ENCODE data around the gene NHEJ1.

Gene NHEJ1

GRCh38 chr2:219183151-219183772, 22.6 kb upstream of the NHEJ1 start:
- no peak for DNase-seq

GRCh38 chr2:219182331-219183150, 21.9 kb upstream of the NHEJ1 start:
- DNase-seq = no peak

GRCh38 chr2:219181531-219181930, 20.9 kb upstream of the NHEJ1 start:
- no peak for DNase-seq

DNA sequence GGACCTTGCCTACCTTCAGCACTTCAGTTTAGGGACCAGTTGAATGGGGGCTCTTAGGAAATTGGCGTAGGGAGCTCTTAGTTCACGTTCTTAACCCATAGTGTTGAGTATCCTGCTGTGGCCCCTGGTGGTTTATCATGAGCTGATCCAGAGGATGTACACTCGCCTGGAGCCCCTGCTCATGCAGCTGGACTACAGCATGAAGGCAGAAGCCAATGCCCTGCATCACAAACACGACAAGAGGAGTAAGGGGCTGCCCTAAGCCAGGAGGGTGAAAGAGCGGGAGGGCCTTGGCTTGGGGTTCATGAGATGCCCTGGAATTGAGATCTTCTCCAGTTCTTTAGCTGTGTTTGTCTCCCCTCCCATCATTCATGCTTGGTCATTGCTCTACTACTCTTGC, 20.3 kb upstream of the NHEJ1 start:
- DNase-seq = no peak

- no peak for DNase-seq
Observed at GRCh38 chr2:219179601-219180465, 19.2 kb upstream of the NHEJ1 start.

- peak in 30 of 58 donors; percentile 19 to 84 (median 59) for DNase-seq
Observed at GRCh38 chr2:219178377-219179175, 18.0 kb upstream of the NHEJ1 start.

GRCh38 chr2:219177552-219178376, 17.1 kb upstream of the NHEJ1 start, which contains the start of gene RETREG2:
Gene RETREG2, plus strand, starts transcription at chr2:219178275. Its CDS starts 78 bp downstream, at chr2:219178353.
- peak in 57 of 58 donors; percentile 45 to 91 (median 82) for DNase-seq

GRCh38 chr2:219176818-219177551, 16.4 kb upstream of the NHEJ1 start, which contains the start of gene CNPPD1:
Gene CNPPD1, minus strand, starts transcription at chr2:219176925. Its CDS starts 97 bp downstream, at chr2:219176828.
- DNase-seq = peak in 56 of 58 donors; percentile 39 to 90 (median 78)

- DNase-seq = peak in 39 of 58 donors; percentile 18 to 83 (median 60)
Observed at GRCh38 chr2:219175928-219176817, 15.6 kb upstream of the NHEJ1 start.

GRCh38 chr2:219175486-219175885, 14.9 kb upstream of the NHEJ1 start:
- no peak for DNase-seq

DNA sequence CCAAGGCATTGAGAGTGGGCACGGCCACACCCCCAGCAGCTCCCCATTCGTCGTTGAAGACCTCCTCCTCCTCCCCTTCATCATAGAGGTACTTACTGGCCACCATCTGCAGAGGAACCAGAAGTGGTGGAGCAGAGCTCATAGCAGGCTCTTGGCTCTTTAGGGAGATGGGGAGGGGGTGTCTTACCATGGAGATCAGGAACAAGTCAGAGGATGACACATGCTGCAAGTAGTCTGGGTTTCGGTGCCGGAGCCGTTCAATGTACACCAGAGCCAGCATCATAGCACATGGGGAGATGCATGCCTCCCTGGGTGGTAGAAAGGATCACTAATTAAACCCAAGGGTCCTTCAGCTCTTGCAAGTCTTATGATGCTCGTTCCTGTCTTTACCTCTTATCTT, 14.2 kb upstream of the NHEJ1 start:
- no peak for DNase-seq

- no peak for DNase-seq
Observed at GRCh38 chr2:219174146-219174545, 13.5 kb upstream of the NHEJ1 start.

- DNase-seq = no peak
Observed at GRCh38 chr2:219173176-219173575, 12.6 kb upstream of the NHEJ1 start.

DNA sequence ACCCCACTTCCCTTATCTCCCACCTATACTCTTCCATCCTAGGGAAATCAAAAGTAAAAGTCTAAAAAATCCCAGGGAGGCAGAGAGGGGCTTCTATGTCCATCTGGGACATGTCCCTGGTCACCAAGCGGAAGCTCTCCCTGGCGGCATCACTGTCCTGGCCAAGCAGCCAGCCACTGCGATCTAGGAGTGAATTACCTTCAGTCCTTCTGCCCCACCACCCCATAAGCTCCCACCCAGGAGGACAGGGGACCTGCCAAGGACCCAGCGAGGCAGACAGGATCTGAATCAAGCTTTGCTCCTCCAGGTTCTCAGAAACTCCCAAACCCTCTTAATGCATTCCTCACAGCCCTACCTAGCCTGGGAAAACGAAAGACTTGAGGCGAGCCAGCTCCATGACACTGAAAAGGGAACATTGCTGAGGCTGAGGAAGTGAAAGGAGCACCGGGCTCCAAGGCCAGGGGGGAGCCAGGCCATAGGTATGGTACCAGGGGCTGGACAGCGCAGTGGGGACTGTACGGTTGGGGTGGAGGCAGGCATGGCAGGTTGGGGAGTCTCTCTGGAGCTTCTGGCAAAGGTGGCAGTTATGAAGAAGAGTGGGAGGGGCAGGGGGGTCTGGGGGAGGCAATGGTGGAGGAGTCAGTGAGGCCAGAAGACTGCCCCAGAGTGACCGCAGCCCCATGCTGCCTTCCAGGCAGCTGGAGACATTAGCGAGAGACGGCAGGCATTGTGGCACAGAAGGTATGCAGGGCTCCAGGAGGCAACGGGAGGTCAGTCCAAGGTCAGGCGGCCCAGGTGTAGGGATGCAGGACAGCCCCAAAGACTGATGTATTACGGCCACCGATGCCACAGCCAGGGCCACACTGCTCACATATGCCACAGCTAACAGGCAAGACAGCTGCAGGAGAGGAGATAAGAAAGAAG, 11.9 kb upstream of the NHEJ1 start:
- no peak for DNase-seq

GRCh38 chr2:219171231-219171651, 10.6 kb upstream of the NHEJ1 start:
- DNase-seq = peak in 18 of 58 donors; percentile 3 to 54 (median 16)

DNA sequence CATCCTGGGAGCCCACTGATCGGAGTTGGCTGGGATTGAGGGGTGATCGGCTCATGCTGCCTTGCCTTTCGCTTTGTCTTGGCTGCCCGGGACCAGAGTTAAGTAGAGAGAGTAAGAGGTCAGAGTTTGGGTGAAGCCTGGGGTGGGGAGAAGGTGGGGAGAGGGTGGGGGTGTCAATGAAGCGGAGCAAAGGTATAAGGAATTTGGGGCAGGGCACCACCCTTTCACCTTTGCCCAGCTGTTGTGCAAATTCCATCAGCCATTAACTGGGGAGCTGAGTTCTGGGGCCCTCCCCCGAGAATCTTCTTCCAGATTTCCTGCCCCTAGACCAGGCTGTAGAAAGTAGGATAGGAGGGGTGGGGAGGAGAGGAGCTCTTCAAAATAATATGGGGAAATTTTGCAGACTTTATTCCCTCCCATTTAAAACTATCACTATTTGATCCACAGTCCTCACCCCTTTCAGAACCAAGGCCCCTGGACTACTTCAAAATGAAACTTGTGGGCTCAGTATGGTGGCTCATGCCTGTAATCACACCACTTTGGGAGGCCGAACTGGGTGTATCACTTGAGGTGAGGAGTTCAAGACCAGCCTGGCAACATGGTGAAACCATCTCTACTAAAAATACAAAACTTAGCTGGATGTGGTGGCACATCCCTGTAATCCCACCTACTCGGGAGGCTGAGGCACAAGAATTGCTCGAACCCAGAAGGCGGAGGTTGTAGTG, 9.5 kb upstream of the NHEJ1 start, which contains the start of gene SLC23A3:
Gene SLC23A3, minus strand, starts transcription at position 100 of the 725 bp plus-strand sequence. Its CDS starts 45 bp downstream, at position 55.
- no peak for DNase-seq

Data from anterior cingulate cortex (tissue), 58 donors.